Astrocyte (in vitro differentiated cells and primary cell): Measurements from ENCODE around the gene CHST6. TPM values are rescaled to one million over a fixed set of nuclear protein-coding genes. Genes with fewer than 3 reads are reported as not detected.

Experiments used
- DNase-seq: peaks from one replicate; pipeline ENCODE4 v3.0.0-alpha.2; 2010; ENCODE audit warnings: low read depth
- FAIRE-seq: peaks from 2 replicates; lab custom pipeline; 2011; peaks lifted over from hg19 to GRCh38; lab: Jason Lieb, UNC
- H2AFZ ChIP-seq: 2 replicates; pipeline ENCODE4 v1.6.0; 2012; ENCODE audit warnings: low read depth, low read length, inconsistent platforms
- H3K27ac ChIP-seq: 2 replicates; pipeline ENCODE4 v1.5.1; 2011; ENCODE audit warnings: low read depth, low read length, inconsistent platforms
- H3K27me3 ChIP-seq: 2 replicates; pipeline ENCODE4 v1.6.0; 2011; ENCODE audit warnings: low read length, inconsistent platforms; ENCODE audit not compliant: insufficient read depth
- H3K36me3 ChIP-seq: 2 replicates; pipeline ENCODE4 v1.5.1; 2011; ENCODE audit warnings: low read length, inconsistent platforms; ENCODE audit not compliant: insufficient read depth
- H3K4me1 ChIP-seq: 2 replicates; pipeline ENCODE4 v1.5.1; 2011; ENCODE audit warnings: low read length, inconsistent platforms; ENCODE audit not compliant: insufficient read depth
- H3K4me2 ChIP-seq: 2 replicates; pipeline ENCODE4 v1.6.0; 2012; ENCODE audit warnings: low read length, inconsistent platforms
- H3K4me3 ChIP-seq: 2 replicates; pipeline ENCODE4 v1.5.1; 2011; ENCODE audit warnings: low read depth, mild to moderate bottlenecking, low read length, inconsistent platforms; ENCODE audit not compliant: insufficient read depth
- H3K79me2 ChIP-seq: 2 replicates; pipeline ENCODE4 v1.6.0; 2012; ENCODE audit warnings: mild to moderate bottlenecking, low read length, inconsistent platforms; ENCODE audit not compliant: insufficient read depth
- H3K9ac ChIP-seq: 2 replicates; pipeline ENCODE4 v1.6.0; 2012; ENCODE audit warnings: mild to moderate bottlenecking, low read length, inconsistent platforms
- H3K9me3 ChIP-seq: 2 replicates; pipeline ENCODE4 v1.5.1; 2012; ENCODE audit warnings: low read depth, mild to moderate bottlenecking, low read length, inconsistent platforms; ENCODE audit not compliant: insufficient read depth
- H4K20me1 ChIP-seq: 2 replicates; pipeline ENCODE4 v1.6.0; 2012; ENCODE audit warnings: low read length, inconsistent platforms; ENCODE audit not compliant: insufficient read depth
- H3K27ac Mint-ChIP-seq: one replicate; pipeline ENCODE4 v1.8.0; 2021; ENCODE audit warnings: mild to moderate bottlenecking, mixed read lengths; ENCODE audit not compliant: unreplicated experiment
- H3K27me3 Mint-ChIP-seq: one replicate; pipeline ENCODE4 v1.8.0; 2021; ENCODE audit warnings: low read depth, mixed read lengths; ENCODE audit not compliant: unreplicated experiment
- H3K36me3 Mint-ChIP-seq: one replicate; pipeline ENCODE4 v1.8.0; 2021; ENCODE audit warnings: low read depth, mixed read lengths; ENCODE audit not compliant: unreplicated experiment
- H3K4me1 Mint-ChIP-seq: one replicate; pipeline ENCODE4 v1.8.0; 2021; ENCODE audit warnings: low read depth, mixed read lengths; ENCODE audit not compliant: unreplicated experiment
- H3K4me3 Mint-ChIP-seq: one replicate; pipeline ENCODE4 v1.8.0; 2021; ENCODE audit warnings: mild to moderate bottlenecking, moderate library complexity, mixed read lengths; ENCODE audit not compliant: unreplicated experiment
- H3K9me3 Mint-ChIP-seq: one replicate; pipeline ENCODE4 v1.8.0; 2021; ENCODE audit warnings: mild to moderate bottlenecking, mixed read lengths; ENCODE audit not compliant: unreplicated experiment
- CTCF ChIP-seq: IDR thresholded peaks from 2 replicates; pipeline ENCODE4 v1.5.1; 2011; ENCODE audit warnings: low read depth, mild to moderate bottlenecking, inconsistent platforms, low read length, moderate library complexity; ENCODE audit not compliant: insufficient read depth
- EZH2 ChIP-seq: IDR thresholded peaks from 2 replicates; pipeline ENCODE4 v1.6.1; 2012; ENCODE audit warnings: mild to moderate bottlenecking, low read length, inconsistent platforms; ENCODE audit not compliant: insufficient read depth
- total RNA-seq: library from RNA; stranded (reverse); gene quantifications from 2 replicates; pipeline ENCODE4 v1.2.1, GENCODE V29; 2021

The CHST6 gene
- total RNA-seq, 1 donor from 2014 or later = 2.5 TPM

DNA sequence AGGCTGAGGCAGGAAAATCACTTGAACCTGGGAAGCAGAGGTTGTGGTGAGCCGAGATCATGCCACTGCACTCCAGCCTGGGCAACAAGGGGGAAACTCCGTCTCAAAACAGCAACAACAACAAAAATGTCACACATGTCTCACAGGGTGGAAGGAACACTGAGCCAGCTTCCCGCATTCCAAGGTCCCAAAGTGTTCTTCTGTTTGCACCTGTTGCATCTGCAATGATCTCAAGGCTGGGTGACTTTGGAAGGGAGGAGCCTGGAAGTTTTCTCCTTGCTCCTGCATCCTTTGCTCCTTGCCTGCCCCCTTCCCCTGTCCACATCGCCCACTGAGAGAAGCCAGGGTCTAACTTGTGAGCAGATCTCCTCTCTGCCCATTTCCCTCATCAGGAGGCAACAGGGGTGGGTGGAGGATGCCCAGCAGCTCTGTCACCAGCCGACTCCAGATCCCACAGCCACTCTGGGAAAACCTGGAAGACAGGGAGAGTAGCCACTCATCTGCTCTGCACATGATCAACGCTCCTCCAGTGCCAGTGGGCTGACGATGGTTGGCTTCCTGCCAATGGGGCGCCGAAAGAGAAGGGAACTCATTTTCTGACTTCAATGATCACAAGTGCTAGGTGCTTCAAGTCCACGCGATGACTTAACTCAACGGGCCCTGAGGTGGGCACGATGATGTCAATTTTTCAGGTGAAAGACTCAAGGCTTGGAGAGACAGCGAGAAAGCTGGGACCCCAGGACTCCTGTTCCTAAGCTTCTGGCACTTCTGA lies 12.6 kb downstream of the CHST6 start:
- Histone ChIP-seq H3K4me2 (no peak overlapping the region), H4K20me1 (no peaks in the 10 kb centered on the region)
- peaks cover 3% of the 10 kb centered on the region for H3K27me3 Mint-ChIP-seq

GRCh38 chr16:75481475-75481874 lies 13.8 kb downstream of the CHST6 start:
- peaks cover 13% of the 10 kb centered on the region for H3K4me1 Mint-ChIP-seq
- H3K36me3 Mint-ChIP-seq = peaks cover 7% of the 10 kb centered on the region
- Histone ChIP-seq H3K9me3 (no peaks in the 10 kb centered on the region), H3K27me3 (peaks cover 2% of the 10 kb centered on the region), H4K20me1 (no peaks in the 10 kb centered on the region), H2AFZ (no peak overlapping the region), H3K9ac (no peak overlapping the region), H3K4me2 (no peak overlapping the region), H3K79me2 (no peaks in the 10 kb centered on the region), H3K4me3 (no peak overlapping the region), H3K4me1 (no peaks in the 10 kb centered on the region), H3K27ac (no peak overlapping the region), H3K36me3 (no peaks in the 10 kb centered on the region)
- DNase-seq (no peak), FAIRE-seq (no peak)
- H3K9me3 Mint-ChIP-seq = no peaks in the 10 kb centered on the region
- peaks cover 3% of the 10 kb centered on the region for H3K27me3 Mint-ChIP-seq
- TF ChIP-seq CTCF (no peak), EZH2 (no peak)
- H3K27ac Mint-ChIP-seq = no peak overlapping the region
- no peak overlapping the region for H3K4me3 Mint-ChIP-seq

More for the DNA sequence above, 12.6 kb downstream of the CHST6 start:
- H3K79me2 ChIP-seq = no peaks in the 10 kb centered on the region
- H3K27me3 ChIP-seq = peaks cover 2% of the 10 kb centered on the region
- H3K9ac ChIP-seq = no peak overlapping the region
- no peak overlapping the region for H3K27ac Mint-ChIP-seq
- no peaks in the 10 kb centered on the region for H3K36me3 ChIP-seq
- DNase-seq (no peak), FAIRE-seq (no peak)
- no peak overlapping the region for H2AFZ ChIP-seq
- peaks cover 7% of the 10 kb centered on the region for H3K36me3 Mint-ChIP-seq
- H3K4me3 Mint-ChIP-seq = no peak overlapping the region
- H3K4me1 ChIP-seq = no peaks in the 10 kb centered on the region
- no peaks in the 10 kb centered on the region for H3K9me3 ChIP-seq
- H3K27ac ChIP-seq = no peak overlapping the region
- no peak overlapping the region for H3K4me3 ChIP-seq
- H3K9me3 Mint-ChIP-seq = no peaks in the 10 kb centered on the region
- H3K4me1 Mint-ChIP-seq = peaks cover 19% of the 10 kb centered on the region
- TF ChIP-seq CTCF (no peak), EZH2 (no peak)

GRCh38 chr16:75479421-75479990 lies 15.7 kb downstream of the CHST6 start:
- DNase-seq (no peak), FAIRE-seq (no peak)
- Histone ChIP-seq H3K9ac (no peak overlapping the region), H3K4me1 (no peaks in the 10 kb centered on the region), H3K27me3 (no peaks in the 10 kb centered on the region), H3K36me3 (no peaks in the 10 kb centered on the region), H3K79me2 (no peaks in the 10 kb centered on the region), H3K9me3 (no peaks in the 10 kb centered on the region), H2AFZ (no peak overlapping the region), H3K4me2 (no peak overlapping the region), H3K4me3 (no peak overlapping the region), H4K20me1 (no peaks in the 10 kb centered on the region), H3K27ac (no peak overlapping the region)
- H3K9me3 Mint-ChIP-seq = peaks cover 4% of the 10 kb centered on the region
- H3K4me3 Mint-ChIP-seq = no peak overlapping the region
- peaks cover 7% of the 10 kb centered on the region for H3K36me3 Mint-ChIP-seq
- H3K27ac Mint-ChIP-seq = no peak overlapping the region
- peaks cover 3% of the 10 kb centered on the region for H3K27me3 Mint-ChIP-seq
- TF ChIP-seq EZH2 (no peak), CTCF (no peak)
- H3K4me1 Mint-ChIP-seq = peaks cover 4% of the 10 kb centered on the region
